Neural cell (in vitro differentiated cells): ENCODE measurements around the gene ABO. TPM values are rescaled to one million over a fixed set of nuclear protein-coding genes. Genes with fewer than 3 reads are reported as not detected.
"Not testable (repeated sequence)": the region's sequence is repeated elsewhere in the genome, so short reads cannot be mapped to it uniquely, and the experiment has no call there.

ENCODE experiments used
- H2AFZ ChIP-seq: fragments of 200-600, 300-800 bp; sonication (generic), shearing (Covaris generic); 2 replicates; pipeline ENCODE4 v1.6.0; 2014; ENCODE audit warnings: low read depth, mild to moderate bottlenecking, antibody characterized with exemption, low read length, moderate library complexity
- H3F3A ChIP-seq: fragments of 200-600 bp; shearing (Covaris generic); 2 replicates; pipeline ENCODE4 v1.6.1; 2016; ENCODE audit warnings: mild to moderate bottlenecking, moderate library complexity, mixed read lengths, antibody characterized with exemption, low read length; ENCODE audit not compliant: insufficient read depth, poor library complexity, severe bottlenecking
- H3K27ac ChIP-seq: fragments of 200-600, 300-800 bp; sonication (generic), shearing (Covaris generic); 2 replicates; pipeline ENCODE4 v1.5.1; 2014; ENCODE audit warnings: mild to moderate bottlenecking, low read length, moderate library complexity
- H3K27me3 ChIP-seq: fragments of 300-800, 200-600 bp; sonication (generic), shearing (Covaris generic); 2 replicates; pipeline ENCODE4 v1.6.0; 2014; ENCODE audit warnings: mild to moderate bottlenecking, low read depth, low read length, moderate library complexity; ENCODE audit not compliant: insufficient read depth
- H3K36me3 ChIP-seq: fragments of 300-800, 200-600 bp; sonication (generic), shearing (Covaris generic); 2 replicates; pipeline ENCODE4 v1.5.1; 2014; ENCODE audit warnings: mild to moderate bottlenecking, antibody characterized with exemption, low read length, moderate library complexity; ENCODE audit not compliant: insufficient read depth
- H3K4me2 ChIP-seq: fragments of 300-800, 200-600 bp; sonication (generic), shearing (Covaris generic); 2 replicates; pipeline ENCODE4 v1.6.0; 2014; ENCODE audit warnings: mild to moderate bottlenecking, low read length
- H3K4me3 ChIP-seq: fragments of 300-800, 200-600 bp; sonication (generic), shearing (Covaris generic); 2 replicates; pipeline ENCODE4 v1.5.1; 2014; ENCODE audit warnings: mild to moderate bottlenecking, low read length, moderate library complexity
- H3K79me2 ChIP-seq: fragments of 200-600 bp; shearing (Covaris generic); replicated peaks from 2 replicates; pipeline ENCODE4 v1.6.0; 2014; ENCODE audit warnings: mild to moderate bottlenecking, low read length, moderate library complexity; ENCODE audit not compliant: insufficient read depth
- H3K9ac ChIP-seq: fragments of 300-800, 200-600 bp; sonication (generic), shearing (Covaris generic); 2 replicates; pipeline ENCODE4 v1.6.1; 2016; ENCODE audit warnings: mild to moderate bottlenecking, low read length, mixed read lengths
- H3K9me2 ChIP-seq: fragments of 200-600 bp; shearing (Covaris generic); 2 replicates; pipeline ENCODE4 v1.6.1; 2016; ENCODE audit warnings: mild to moderate bottlenecking, low read length, mixed read lengths; ENCODE audit not compliant: insufficient read depth
- H3K9me3 ChIP-seq: fragments of 200-600, 300-800 bp; sonication (generic), shearing (Covaris generic); 2 replicates; pipeline ENCODE4 v1.6.1; 2016; ENCODE audit warnings: mild to moderate bottlenecking, mixed run types, low read length, moderate library complexity, mixed read lengths
- H4K20me1 ChIP-seq: fragments of 200-600 bp; shearing (Covaris generic); 2 replicates; pipeline ENCODE4 v1.6.1; 2016; ENCODE audit warnings: mild to moderate bottlenecking, mixed run types; ENCODE audit not compliant: insufficient read depth
- EP300 ChIP-seq: fragments of 450-650 bp; conservative IDR thresholded peaks from 2 replicates; pipeline ENCODE4 v1.6.1; 2014; ENCODE audit warnings: antibody characterized with exemption, mild to moderate bottlenecking, moderate library complexity; ENCODE audit not compliant: poor library complexity, severe bottlenecking
- EZH2 ChIP-seq: fragments of 200-600, 300-800 bp; shearing (Covaris generic), sonication (generic); IDR thresholded peaks from 2 replicates; pipeline ENCODE4 v1.6.1; 2014; ENCODE audit warnings: antibody characterized with exemption, low read length, borderline replicate concordance, mild to moderate bottlenecking; ENCODE audit not compliant: insufficient read depth, poor library complexity, severe bottlenecking
- MXI1 ChIP-seq: fragments of 450-650 bp; conservative IDR thresholded peaks from 2 replicates; pipeline ENCODE4 v1.6.1; 2014; ENCODE audit warnings: antibody characterized with exemption, mild to moderate bottlenecking; ENCODE audit not compliant: poor library complexity, severe bottlenecking
- POLR2AphosphoS5 ChIP-seq: IDR thresholded peaks from 2 replicates; pipeline ENCODE4 v1.6.1; 2012
- RAD21 ChIP-seq: fragments of 450-650 bp; conservative IDR thresholded peaks from 2 replicates; pipeline ENCODE4 v1.6.1; 2014; ENCODE audit warnings: antibody characterized with exemption, mild to moderate bottlenecking, moderate library complexity
- SMC3 ChIP-seq: fragments of 450-650 bp; conservative IDR thresholded peaks from 2 replicates; pipeline ENCODE4 v1.6.1; 2014; ENCODE audit warnings: antibody characterized with exemption, mild to moderate bottlenecking, moderate library complexity; ENCODE audit not compliant: poor library complexity
- TAF1 ChIP-seq: IDR thresholded peaks from 2 replicates; pipeline ENCODE4 v1.6.1; 2012; ENCODE audit warnings: low read depth
- polyA plus RNA-seq: library from polyadenylated mRNA; depleted of rRNA; stranded (reverse); fragments of >200 nt; gene quantifications from 2 replicates; pipeline ENCODE4 v1.2.3, GENCODE V29; 2014
- TF ChIP-seq, protein P1 (sequence below): fragments of 450-650 bp; IDR thresholded peaks from 2 replicates; pipeline ENCODE4 v1.5.1; 2014; ENCODE audit warnings: antibody characterized with exemption, mild to moderate bottlenecking, moderate library complexity; ENCODE audit not compliant: poor library complexity, severe bottlenecking
- TF ChIP-seq, protein P2 (sequence below): IDR thresholded peaks from 2 replicates; pipeline ENCODE4 v1.6.1; 2012; ENCODE audit warnings: borderline replicate concordance

The ABO gene
- polyA plus RNA-seq, 1 donor from 2014 or later, result not detected

DNA sequence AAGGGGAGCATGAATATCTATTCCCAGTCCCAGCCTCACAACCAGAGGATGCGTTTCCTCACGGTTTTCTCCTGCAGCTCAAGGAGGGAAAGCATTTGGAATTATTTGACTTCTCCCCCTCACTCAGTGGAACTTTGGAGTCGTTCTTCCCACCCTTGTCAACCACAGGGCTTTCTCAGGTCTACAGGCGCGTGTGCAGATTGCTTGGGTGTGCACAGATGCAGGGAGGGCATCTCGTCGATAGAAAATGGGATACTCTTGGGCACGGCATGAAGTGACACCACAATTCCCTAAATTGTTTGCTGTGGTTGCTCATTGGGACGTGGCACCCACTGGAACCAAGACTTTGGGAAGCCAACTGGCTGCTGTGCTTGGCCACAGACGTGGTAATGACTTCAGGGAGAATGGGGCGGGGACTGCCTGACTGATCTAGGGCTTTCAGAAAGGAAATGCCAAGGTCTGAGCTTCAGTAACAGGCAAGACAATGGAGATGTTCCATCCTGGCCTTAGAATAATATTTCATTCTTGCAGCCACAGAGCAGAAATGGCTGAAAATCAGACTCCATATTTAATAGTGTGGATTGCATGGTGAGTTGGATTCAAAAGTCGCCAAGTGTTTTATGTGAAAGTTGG lies 53.7 kb downstream of the ABO start:
- no peak overlapping the region for H2AFZ ChIP-seq
- TF ChIP-seq POLR2AphosphoS5 (no peak), EZH2 (no peak), TAF1 (no peak), EP300 (no peak), RAD21 (no peak), SMC3 (no peak), MXI1 (no peak)
- TF ChIP-seq, protein P1, sequence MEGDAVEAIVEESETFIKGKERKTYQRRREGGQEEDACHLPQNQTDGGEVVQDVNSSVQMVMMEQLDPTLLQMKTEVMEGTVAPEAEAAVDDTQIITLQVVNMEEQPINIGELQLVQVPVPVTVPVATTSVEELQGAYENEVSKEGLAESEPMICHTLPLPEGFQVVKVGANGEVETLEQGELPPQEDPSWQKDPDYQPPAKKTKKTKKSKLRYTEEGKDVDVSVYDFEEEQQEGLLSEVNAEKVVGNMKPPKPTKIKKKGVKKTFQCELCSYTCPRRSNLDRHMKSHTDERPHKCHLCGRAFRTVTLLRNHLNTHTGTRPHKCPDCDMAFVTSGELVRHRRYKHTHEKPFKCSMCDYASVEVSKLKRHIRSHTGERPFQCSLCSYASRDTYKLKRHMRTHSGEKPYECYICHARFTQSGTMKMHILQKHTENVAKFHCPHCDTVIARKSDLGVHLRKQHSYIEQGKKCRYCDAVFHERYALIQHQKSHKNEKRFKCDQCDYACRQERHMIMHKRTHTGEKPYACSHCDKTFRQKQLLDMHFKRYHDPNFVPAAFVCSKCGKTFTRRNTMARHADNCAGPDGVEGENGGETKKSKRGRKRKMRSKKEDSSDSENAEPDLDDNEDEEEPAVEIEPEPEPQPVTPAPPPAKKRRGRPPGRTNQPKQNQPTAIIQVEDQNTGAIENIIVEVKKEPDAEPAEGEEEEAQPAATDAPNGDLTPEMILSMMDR, result no peak
- TF ChIP-seq, protein P2, sequence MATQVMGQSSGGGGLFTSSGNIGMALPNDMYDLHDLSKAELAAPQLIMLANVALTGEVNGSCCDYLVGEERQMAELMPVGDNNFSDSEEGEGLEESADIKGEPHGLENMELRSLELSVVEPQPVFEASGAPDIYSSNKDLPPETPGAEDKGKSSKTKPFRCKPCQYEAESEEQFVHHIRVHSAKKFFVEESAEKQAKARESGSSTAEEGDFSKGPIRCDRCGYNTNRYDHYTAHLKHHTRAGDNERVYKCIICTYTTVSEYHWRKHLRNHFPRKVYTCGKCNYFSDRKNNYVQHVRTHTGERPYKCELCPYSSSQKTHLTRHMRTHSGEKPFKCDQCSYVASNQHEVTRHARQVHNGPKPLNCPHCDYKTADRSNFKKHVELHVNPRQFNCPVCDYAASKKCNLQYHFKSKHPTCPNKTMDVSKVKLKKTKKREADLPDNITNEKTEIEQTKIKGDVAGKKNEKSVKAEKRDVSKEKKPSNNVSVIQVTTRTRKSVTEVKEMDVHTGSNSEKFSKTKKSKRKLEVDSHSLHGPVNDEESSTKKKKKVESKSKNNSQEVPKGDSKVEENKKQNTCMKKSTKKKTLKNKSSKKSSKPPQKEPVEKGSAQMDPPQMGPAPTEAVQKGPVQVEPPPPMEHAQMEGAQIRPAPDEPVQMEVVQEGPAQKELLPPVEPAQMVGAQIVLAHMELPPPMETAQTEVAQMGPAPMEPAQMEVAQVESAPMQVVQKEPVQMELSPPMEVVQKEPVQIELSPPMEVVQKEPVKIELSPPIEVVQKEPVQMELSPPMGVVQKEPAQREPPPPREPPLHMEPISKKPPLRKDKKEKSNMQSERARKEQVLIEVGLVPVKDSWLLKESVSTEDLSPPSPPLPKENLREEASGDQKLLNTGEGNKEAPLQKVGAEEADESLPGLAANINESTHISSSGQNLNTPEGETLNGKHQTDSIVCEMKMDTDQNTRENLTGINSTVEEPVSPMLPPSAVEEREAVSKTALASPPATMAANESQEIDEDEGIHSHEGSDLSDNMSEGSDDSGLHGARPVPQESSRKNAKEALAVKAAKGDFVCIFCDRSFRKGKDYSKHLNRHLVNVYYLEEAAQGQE, result no peak
- no peaks in the 10 kb centered on the region for H3F3A ChIP-seq
- no peaks in the 10 kb centered on the region for H3K79me2 ChIP-seq
- no peaks in the 10 kb centered on the region for H3K9me2 ChIP-seq
- no peak overlapping the region for H3K27ac ChIP-seq
- no peak overlapping the region for H3K4me3 ChIP-seq
- no peaks in the 10 kb centered on the region for H4K20me1 ChIP-seq
- H3K9ac ChIP-seq, result no peak overlapping the region
- no peaks in the 10 kb centered on the region for H3K27me3 ChIP-seq
- no peaks in the 10 kb centered on the region for H3K9me3 ChIP-seq
- no peaks in the 10 kb centered on the region for H3K36me3 ChIP-seq
- H3K4me2 ChIP-seq, result no peak overlapping the region

DNA sequence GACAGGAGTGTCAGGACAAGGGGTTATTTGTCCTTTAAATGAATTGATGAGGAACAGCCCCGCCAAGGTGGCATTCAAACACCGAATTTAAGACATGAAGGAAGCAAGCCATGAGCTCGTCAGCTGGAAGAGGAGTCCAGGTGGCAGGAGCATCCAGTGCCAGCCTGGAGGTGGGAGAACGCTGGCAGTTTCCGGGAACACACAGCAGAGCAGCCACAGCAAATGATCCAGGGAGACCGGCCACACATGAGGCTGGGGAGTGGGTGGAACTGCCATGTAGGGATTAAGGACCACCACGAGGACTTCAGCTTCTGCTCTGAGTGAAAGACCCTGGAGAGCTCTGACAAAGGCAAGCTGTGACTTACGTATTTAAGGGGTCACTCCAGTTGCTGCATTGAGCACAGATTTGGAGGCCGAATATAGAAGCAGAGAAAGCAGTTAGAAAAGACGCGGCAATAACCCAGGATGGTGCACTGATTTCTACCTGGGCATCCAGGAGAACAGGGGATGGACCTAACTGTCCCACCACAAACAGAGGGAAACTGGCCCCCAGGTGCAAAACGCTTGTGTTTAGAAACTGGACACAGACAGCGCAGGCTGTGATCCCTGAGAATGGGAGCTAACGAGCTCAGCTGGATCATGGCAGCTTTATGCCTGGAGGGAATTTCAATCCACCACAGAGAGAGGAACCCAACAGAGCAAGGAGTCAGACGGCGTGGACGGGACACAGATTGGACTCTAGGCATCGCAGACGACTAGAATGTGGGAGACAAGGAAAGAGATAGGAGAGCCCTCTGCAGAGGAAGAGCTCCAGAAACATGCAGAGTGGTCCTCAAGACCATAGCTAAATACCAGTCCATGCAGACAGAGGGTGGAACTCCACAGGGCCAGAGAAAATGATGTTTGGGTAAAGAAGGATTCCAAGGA lies 56.7 kb downstream of the ABO start:
- H3K9me2 ChIP-seq, H2AFZ ChIP-seq, H3K27ac ChIP-seq, H3F3A ChIP-seq, H3K4me3 ChIP-seq, H3K79me2 ChIP-seq, H3K27me3 ChIP-seq, H3K36me3 ChIP-seq, H4K20me1 ChIP-seq, H3K9ac ChIP-seq, H3K9me3 ChIP-seq, H3K4me2 ChIP-seq: not testable (repeated sequence)

DNA sequence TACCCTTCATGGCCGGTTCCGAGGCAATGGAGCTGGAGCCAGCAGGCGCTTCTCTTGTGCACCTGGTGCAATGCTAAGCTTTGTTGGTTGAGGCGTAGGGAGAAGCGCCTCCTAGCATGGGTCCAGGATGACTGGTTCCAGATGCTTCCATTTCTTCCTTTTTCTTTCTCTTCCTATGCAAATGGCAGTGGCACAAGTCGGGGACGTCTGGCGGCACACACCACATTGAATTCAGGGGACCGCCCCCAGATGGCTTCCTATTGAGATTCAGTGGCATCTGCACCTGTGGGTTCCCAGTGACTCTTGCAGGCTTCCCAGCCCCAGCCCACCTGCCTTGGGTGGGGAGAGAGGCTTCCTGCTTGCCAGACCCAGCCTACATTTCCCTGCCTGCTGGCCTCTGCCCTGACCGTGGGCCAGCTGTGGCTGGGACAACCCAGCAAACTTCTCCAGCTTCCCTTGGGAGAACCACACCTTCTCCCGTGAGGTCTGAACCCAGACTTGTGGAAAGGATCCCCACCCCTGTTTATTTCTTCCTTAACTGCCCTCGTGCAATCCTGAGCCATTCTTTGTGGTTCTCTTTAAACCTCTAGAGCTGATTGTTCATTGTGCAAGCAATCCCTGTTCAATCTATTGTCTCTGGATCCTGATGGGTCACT lies 57.5 kb downstream of the ABO start:
- H3F3A ChIP-seq, H3K4me2 ChIP-seq, H3K36me3 ChIP-seq, H3K9me3 ChIP-seq, H3K9ac ChIP-seq, H3K27ac ChIP-seq, H4K20me1 ChIP-seq, H2AFZ ChIP-seq, H3K79me2 ChIP-seq, H3K9me2 ChIP-seq, H3K4me3 ChIP-seq, H3K27me3 ChIP-seq: not testable (repeated sequence)

DNA sequence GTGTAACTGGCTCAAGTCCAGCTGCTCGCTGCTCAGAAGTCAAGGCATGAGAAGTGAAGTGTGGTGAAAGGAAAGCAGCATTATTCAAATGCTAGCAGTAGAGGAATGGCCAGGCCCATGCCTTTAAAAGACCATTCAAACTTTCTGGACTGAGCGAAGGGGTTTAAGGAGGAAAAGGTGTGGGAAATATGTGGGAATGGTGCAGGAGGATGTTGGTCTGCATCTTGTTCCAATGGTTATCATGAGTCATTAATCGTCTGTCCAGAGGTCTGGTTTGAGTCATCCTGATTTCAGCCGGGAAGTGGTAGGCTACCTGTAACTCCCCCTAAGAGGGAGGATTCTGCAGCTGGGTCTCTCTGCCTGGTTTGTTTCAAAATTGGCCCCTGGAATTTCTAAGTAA lies 60.7 kb downstream of the ABO start:
- H3F3A ChIP-seq, H3K79me2 ChIP-seq, H3K9me3 ChIP-seq, H3K9ac ChIP-seq, H2AFZ ChIP-seq, H3K27ac ChIP-seq, H3K4me2 ChIP-seq, H3K4me3 ChIP-seq, H3K27me3 ChIP-seq, H3K36me3 ChIP-seq, H3K9me2 ChIP-seq, H4K20me1 ChIP-seq: not testable (repeated sequence)
